T-helper 1 cell treated with Interleukin-12 subunit alpha and Interleukin-12 subunit beta and Interleukin-4 antibody, amounts not matched to agents 30 ng/mL and 1 ng/mL, for 36 hours (primary cell): ENCODE results near the gene MAPKBP1. TPM values are rescaled to one million over a fixed set of nuclear protein-coding genes. Genes with fewer than 3 reads are reported as not detected.

Experiments
- intact Hi-C: fragments of 100-400 bp; cut with micrococcal nuclease; formaldehyde crosslinking; loops from one replicate; pipeline ENCODE4 v1.15.1; 2024
- total RNA-seq: library from RNA; stranded (reverse); gene quantifications from 2 replicates; pipeline ENCODE4 v1.2.3, GENCODE V29; 2022

Gene MAPKBP1
- total RNA-seq, 1 donor from 2014 or later = 44.7 TPM

DNA sequence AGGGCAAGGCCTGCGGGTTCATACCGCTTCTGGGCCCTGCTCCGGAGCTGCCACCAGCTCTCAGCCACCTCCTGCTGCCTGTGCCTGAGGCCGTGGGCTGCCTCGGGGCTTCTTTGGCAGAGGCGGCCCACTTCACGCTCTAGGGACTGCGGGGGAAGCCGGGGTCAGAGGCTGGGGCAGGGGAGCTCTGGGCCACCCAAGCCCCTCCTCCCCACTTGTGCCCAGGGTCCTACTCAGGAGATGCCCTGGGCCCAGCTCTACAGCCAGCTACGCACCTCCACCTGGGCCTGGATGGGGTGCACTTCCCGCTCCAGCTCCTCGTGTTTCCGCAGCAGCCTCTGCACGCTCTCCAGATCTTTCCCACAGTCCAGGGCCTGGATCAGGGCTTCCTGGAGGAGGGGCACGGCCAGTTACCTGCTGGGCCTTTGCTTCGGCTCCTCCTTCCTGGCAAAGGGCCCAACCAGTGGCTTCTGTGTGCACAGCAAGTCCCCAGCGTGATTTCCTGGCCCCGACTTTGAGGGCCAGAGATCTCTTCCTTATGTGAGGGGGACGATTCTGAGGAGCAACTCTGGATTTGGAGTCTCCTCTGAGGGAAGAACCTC lies 88.3 kb downstream of the MAPKBP1 start:
- intact Hi-C loops = no loop called here

DNA sequence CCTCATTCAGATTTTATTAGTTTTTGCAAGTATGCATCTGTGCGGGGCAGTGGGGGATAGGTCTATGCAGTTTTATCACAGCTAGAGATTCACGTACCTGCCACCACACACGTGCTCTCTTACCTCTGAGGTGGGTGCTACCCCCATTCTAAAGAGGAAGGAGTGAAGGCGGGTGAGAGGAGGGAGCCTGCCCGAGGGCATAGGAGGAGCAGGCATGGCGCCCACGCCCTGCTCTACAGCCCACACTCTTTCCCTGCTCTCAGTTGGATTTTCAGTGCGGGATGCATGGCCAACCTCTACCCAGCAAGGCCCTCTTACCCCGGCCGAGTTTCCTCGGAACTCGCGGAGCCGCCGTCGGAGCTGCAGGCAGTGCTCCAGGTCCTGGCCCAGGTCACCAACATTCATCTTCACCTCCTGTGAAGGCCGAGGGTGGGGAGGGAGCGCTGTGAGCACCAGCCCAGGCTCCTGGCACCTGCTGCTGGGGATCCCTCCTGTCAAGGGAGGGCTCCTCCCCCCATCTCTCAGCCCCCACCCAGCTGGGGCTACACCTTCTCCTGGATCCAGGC lies 91.3 kb downstream of the MAPKBP1 start:
- intact Hi-C loops = no loop called here

DNA sequence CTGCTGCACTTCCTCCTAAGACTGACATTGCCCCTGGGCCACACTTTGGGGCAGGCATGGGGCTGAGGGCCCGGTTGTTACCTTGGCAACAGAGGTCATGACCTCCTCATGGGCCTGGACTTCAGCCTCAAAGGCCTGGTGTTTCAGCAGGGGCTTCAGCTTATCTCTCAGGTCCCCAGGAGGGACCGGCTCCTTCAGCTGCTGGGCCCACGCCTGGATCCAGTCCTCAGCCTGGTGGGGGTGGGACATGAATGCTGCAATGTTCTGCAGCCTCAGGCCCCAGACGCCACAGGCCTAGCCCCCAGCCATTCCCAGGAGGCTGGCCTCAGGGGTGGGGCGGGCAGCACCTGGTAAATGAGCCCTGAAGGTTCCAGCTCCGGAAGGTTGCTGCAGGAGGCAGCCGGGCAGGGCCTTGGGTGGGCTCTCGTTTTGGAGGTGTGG lies 92.0 kb downstream of the MAPKBP1 start:
- intact Hi-C loops = no loop called here

DNA sequence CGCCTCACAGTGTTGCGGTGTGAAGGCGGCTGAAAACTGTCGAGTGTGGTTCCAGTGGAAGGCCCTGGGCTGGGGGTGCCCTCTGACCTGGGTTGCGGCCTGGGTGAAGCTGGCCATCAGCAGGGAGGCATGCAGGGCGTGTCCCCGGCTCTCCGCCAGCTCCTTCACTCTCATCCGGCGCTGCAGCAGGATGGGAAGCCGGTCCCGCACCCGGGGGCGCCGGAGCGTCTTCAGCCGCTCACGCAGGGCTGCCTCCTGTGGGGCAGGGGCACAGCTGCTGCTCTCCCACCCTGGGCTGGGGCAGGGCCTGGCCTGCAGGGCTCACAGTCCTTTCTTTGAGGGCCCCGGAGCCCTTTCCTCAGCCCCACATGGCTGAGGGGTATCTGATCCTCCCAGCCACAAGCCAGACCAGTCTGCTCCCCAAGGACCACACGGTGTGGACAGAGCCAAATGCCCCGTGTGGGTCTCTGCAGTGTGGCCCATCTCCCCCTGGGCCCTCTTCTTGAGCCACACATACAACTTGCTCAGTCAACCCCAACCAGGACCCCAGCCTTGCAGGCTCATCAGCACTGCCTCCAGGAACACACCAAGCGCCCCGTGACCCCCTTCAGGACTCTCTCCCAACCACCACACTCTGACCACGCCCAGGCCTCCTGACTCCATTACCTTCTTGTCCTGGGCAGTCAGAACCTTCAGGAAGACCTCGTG lies 92.7 kb downstream of the MAPKBP1 start:
- intact Hi-C loops = no loop called here

DNA sequence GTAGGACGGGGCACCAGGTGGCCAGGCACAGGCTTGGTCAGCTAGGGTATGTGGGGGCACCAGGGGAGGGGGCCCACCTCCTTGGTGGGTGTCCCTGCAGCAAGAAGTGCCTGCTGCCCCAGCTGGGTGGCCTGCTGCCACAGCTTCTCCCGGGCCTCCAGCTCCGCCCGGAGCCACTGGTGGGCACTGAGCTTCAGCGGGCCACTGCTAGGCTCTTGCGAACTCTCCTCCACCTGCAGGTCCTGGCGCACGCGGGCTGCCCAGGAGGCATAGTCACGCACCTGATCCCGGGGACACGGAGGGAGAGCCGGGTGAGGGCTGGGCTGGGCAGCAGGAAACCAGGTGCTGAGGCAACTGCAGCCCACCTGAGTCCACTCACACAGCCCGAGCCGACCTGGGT lies 94.0 kb downstream of the MAPKBP1 start:
- intact Hi-C loops = no loop called here

DNA sequence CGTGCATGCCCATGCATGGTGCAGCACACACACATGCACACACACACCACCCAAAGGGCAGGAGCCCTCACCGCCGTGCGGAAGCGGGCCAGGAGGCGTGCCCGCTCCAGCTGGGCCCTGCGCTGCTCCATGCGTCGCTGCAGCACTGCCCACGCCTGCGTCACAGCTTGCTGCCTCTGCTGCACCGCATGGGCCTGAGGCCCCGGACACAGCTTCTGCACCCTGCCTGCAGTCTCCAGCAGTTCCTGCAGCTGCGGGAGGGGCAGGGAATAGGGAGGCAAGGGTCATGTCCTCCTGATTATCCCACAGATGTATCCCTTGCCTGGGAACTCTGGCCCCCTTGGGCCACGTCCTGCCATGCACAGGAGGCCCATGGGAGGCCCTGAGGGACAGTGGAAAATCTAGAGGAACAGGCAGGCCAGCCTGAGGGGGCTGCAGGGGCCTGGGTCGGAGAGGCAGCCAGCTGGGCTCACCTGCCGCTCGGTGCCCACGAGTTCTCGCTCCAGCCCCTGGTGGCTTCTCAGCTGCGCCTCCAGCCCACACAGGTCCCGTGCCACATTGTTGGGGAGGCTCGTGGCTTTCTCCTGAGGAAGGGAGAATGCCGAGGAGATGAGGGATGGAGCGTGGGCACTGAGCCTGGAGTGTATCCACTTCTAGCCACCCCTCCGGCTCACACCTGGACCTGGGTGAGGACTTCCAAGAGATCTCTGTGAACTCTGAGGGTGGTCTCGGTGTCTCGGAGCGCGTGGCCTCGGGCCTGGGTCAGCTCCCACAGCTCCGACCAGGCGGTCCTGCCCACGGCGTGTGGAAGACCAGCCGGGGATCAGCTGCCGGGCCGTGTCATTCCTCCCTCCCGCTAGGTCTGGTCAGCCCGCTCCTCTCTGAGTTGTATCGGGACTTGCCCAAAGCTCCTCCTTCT lies 95.7 kb downstream of the MAPKBP1 start:
- intact Hi-C loops = loop anchor here (2.0 kb wide), 2 partner anchors 25 to 39 kb away; partner anchors contain the start of gene SPTBN5

DNA sequence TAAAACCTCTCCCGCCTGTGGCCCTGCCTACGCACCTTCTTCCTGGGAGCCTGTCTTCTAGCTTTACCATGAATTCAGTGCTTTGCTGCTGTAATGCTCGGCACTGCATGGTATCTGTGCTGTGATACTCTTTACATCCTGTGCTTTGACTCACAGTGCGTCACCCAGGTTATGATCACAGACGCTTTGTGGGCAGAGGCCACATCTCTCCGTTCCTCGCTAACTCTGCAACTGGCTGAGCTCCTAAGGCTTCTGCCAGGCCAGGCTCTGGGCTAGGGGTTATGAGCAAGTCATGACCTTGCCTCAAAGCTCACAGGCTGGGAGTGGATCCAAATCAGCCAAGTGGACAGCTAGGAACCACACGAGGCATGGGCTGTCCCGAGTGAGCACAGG lies 96.4 kb downstream of the MAPKBP1 start:
- intact Hi-C loops = loop anchor here (2.0 kb wide), 2 partner anchors 24 to 40 kb away; partner anchors contain the start of gene SPTBN5

DNA sequence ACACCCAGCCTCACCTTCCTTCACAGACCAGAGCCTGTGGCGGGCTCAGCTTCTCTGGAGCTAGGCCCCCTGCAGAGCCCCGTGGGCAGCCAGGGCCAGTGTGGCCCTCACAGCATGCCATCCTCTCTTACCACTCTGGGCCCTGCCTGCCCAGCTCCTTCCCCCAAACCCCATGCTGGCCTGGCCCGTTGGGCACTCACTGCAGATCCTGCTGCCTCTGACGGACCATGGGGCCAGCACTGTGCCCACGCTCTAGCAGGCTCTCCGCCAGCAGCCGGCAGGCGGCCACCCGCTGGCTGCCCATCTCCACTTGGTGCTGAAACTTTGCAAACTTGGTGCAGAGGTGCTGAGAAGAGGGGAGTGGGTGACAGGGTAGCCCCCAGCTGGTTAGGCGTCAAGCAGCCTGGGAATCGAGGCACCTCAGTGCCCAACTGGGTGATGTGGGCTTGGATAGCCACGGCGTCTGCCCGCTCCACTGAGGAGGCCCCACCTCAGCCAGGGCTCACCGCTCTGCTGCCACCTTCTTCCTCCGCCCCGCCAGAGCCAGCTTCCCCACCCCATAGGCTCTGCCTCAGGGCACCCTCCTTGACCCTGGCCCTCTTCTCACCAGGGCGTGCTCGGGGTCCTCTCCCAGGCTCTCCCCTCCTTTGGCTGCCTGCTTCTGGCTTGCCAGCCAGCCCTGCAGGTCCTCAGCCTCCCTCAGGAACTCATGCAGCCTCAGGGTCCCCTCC lies 97.1 kb downstream of the MAPKBP1 start:
- intact Hi-C loops = loop anchor here (2.0 kb wide), 2 partner anchors 23 to 41 kb away; partner anchors contain the start of gene SPTBN5

DNA sequence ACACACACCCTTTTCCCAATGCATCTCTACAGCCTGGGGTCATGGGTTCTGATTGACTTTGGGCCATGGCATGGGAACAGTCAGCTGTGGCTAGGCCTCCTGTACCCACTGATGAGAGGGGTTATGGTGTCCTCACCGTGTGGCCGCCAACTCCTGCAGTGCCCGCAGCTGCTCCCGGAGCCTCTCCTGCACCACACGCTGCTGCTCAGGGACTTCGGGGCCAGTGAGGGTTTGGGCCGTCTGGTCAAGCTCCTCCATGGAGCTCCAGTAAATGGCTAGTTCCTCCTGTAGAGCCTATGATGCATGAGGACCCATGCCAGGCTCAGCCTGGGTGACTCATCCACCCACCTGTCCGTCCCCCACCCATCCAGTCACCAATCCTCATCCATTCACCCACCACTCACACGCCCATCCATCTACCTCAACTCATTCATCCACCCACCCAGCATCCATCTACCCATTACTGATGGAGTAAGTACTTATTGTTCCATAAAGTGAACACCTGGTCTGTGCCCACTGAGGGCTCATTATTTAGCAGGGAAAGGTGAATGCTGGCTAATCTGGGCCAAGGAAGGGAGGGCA lies 98.0 kb downstream of the MAPKBP1 start:
- intact Hi-C loops = no loop called here

DNA sequence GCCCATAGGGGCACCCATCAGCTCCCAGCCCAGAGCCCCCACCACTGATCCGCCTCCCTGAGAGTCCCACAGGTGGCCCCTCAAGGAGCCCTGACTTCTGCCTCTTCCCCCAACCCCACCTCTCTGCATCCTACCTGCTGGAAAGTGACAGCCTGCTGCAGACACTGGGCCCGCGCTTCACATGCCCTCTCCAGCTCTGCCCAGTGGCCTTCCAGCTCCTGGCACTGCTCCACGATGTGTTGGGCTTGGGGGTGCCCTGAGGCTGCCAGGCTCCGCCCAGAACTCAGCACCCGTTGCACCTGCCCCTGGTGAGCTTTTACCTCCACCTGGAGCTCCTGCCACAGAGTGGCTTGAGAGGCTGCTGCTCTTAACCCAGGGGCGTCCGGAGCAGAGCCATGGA lies 99.4 kb downstream of the MAPKBP1 start:
- intact Hi-C loops = no loop called here

DNA sequence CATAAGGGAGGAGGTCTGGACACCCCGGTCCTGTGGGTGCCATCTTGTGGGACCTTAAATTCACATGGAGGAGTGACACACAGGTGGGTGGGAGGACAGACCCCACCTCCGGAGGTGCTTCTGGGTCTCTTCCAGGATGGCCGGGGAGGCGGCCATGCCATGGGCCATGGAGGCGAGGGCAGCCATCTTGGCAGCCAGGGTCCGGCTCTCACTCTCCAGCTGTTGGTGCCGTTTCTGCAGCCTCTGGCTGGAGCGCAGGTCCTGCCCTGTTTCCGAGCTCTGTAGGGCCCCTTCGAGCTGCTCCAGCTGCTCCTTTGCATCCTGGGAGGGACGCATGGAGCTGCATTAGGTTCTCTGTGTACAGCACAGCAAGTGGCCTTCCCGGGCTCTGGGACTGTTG lies 100.5 kb downstream of the MAPKBP1 start:
- intact Hi-C loops = no loop called here

DNA sequence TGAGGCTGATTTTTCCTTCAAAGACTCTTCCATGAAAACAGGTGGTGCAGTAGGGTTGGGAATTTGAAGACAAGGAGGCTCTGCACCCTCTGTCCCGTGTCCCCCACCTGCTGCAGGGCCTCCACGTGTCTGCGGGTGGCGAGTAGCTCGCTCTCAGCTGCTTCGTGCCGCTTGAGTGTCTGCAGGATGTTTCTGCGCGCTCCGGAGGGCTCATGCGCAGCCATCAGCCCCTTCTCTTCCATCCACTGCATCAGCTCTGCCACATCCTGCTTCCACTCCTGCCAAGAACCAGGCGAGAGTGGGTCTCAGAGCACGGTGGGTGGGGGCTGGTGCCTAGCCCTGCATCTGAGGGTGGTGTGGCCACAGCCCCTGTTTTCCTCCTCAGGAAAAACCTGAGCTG lies 101.7 kb downstream of the MAPKBP1 start:
- intact Hi-C loops = no loop called here

DNA sequence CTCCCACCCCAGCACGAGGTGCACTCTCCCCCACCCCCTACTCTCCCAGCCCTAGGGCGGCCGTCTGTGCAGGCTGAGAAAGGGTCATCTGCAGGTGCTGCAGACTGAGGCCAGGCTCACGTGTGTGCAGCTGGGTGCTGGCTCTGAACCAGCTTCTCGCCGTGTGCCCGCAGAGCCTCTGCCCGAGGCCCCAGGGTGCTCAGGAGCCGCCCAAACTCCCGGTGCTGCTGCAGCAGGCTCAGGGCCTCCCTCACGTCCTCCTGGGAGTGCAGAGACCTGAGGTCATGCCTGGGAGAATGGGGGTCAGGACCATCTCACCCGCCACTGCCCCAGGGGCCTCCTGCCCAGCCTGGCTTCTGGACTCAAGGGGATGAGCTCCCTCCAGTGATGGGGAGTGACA lies 102.4 kb downstream of the MAPKBP1 start:
- intact Hi-C loops = no loop called here

Other genes starting within 250 kb of the MAPKBP1 start
- 41.3 and 45.3 TPM in 2 replicates for gene RPAP1, start 230.2 kb upstream of the MAPKBP1 start, total RNA-seq
- gene TYRO3, start 215.3 kb upstream of the MAPKBP1 start, total RNA-seq = 0.71 and 1.5 TPM in 2 replicates
- gene MGA, start 114.1 kb upstream of the MAPKBP1 start, total RNA-seq = 39.3 and 41.4 TPM in 2 replicates
- gene JMJD7, start 53.6 kb downstream of the MAPKBP1 start, total RNA-seq = 22.0 and 26.4 TPM in 2 replicates
- 12.9 and 15.6 TPM in 2 replicates for gene PLA2G4B, start 64.4 kb downstream of the MAPKBP1 start, total RNA-seq
- gene SPTBN5, start 119.6 kb downstream of the MAPKBP1 start, total RNA-seq = 4.7 and 5.0 TPM in 2 replicates
- gene EHD4, start 198.1 kb downstream of the MAPKBP1 start, total RNA-seq = 35.8 and 36.8 TPM in 2 replicates
- not detected in 2 replicates for gene PLA2G4E, start 246.6 kb downstream of the MAPKBP1 start, total RNA-seq